Keratinocyte (primary cell): Measurements from ENCODE around the gene GTF2IRD1. TPM values are rescaled to one million over a fixed set of nuclear protein-coding genes. Genes with fewer than 3 reads are reported as not detected.

Experiments
- DNase-seq: peaks from one replicate; pipeline ENCODE4 v3.0.0-alpha.2; 2011; ENCODE audit warnings: low read depth, missing footprints, low spot score
- FAIRE-seq: peaks from 2 replicates; lab custom pipeline; 2011; peaks lifted over from hg19 to GRCh38; lab: Jason Lieb, UNC
- H2AFZ ChIP-seq: 2 replicates; pipeline ENCODE4 v1.6.0; 2012; ENCODE audit warnings: low read length, control low read depth, inconsistent platforms; ENCODE audit not compliant: control insufficient read depth
- H3K27ac ChIP-seq: 2 replicates; pipeline ENCODE4 v1.5.1; 2011; ENCODE audit warnings: low read length; ENCODE audit not compliant: control insufficient read depth, insufficient read depth
- H3K27me3 ChIP-seq: 3 replicates; pipeline ENCODE4 v1.6.0; 2011; ENCODE audit warnings: low read length; ENCODE audit not compliant: control insufficient read depth, insufficient read depth; ENCODE audit errors: extremely low read depth
- H3K36me3 ChIP-seq, 2 experiments: 2 replicates in 1 of 2; 3 replicates in 1 of 2; pipeline ENCODE4 v1.5.1; 2011; ENCODE audit warnings: low read length in 2 of 2, mild to moderate bottlenecking in 1 of 2; ENCODE audit not compliant: control insufficient read depth in 2 of 2, insufficient read depth in 2 of 2; ENCODE audit errors: extremely low read depth in 1 of 2
- H3K4me1 ChIP-seq: 3 replicates; pipeline ENCODE4 v1.5.1; 2011; ENCODE audit warnings: low read length; ENCODE audit not compliant: control insufficient read depth, insufficient read depth; ENCODE audit errors: extremely low read depth
- H3K4me2 ChIP-seq: 3 replicates; pipeline ENCODE4 v1.6.0; 2011; ENCODE audit warnings: low read depth, low read length; ENCODE audit not compliant: control insufficient read depth, insufficient read depth; ENCODE audit errors: extremely low read depth
- H3K4me3 ChIP-seq, 3 experiments: fragments of 200-600 bp in 1 of 3; sonication (generic) in 1 of 3; 2 replicates in 2 of 3; 3 replicates in 1 of 3; pipeline ENCODE4 v1.5.1; 2011 to 2016; ENCODE audit warnings: low read length in 3 of 3, mild to moderate bottlenecking in 3 of 3, control low read depth in 2 of 3, inconsistent platforms in 1 of 3, low read depth in 1 of 3, mixed read lengths in 1 of 3, mixed run types in 1 of 3, moderate library complexity in 1 of 3; ENCODE audit not compliant: control insufficient read depth in 2 of 3, insufficient read depth in 2 of 3; ENCODE audit errors: extremely low read depth in 1 of 3
- H3K79me2 ChIP-seq: 2 replicates; pipeline ENCODE4 v1.6.0; 2012; ENCODE audit warnings: low read length; ENCODE audit not compliant: control insufficient read depth, insufficient read depth
- H3K9ac ChIP-seq: 3 replicates; pipeline ENCODE4 v1.6.0; 2011; ENCODE audit warnings: low read length; ENCODE audit not compliant: control insufficient read depth, insufficient read depth; ENCODE audit errors: extremely low read depth
- H3K9me1 ChIP-seq: 3 replicates; pipeline ENCODE4 v1.6.0; 2011; ENCODE audit warnings: low read length; ENCODE audit not compliant: control insufficient read depth, insufficient read depth; ENCODE audit errors: extremely low read depth
- H3K9me3 ChIP-seq: 2 replicates; pipeline ENCODE4 v1.5.1; 2012; ENCODE audit warnings: low read depth, low read length; ENCODE audit not compliant: control insufficient read depth
- H4K20me1 ChIP-seq: 3 replicates; pipeline ENCODE4 v1.6.0; 2011; ENCODE audit warnings: low read length; ENCODE audit not compliant: control insufficient read depth, insufficient read depth; ENCODE audit errors: extremely low read depth
- EZH2 ChIP-seq: IDR thresholded peaks from one replicate; pipeline ENCODE4 v1.6.1; 2012; ENCODE audit warnings: inconsistent platforms, mild to moderate bottlenecking, low read length, moderate library complexity
- dilution Hi-C: fragments of 300-500 bp; cut with MboI; formaldehyde crosslinking; loops from one replicate; pipeline ENCODE4 v1.7.0; 2020; ENCODE audit warnings: low sequenced_read_pairs; ENCODE audit not compliant: extremely low pct_ligation_motif_present
- polyA plus RNA-seq, 5 experiments: library from polyadenylated mRNA; depleted of rRNA in 3 of 5; stranded (reverse) in 3 of 5; stranded (forward) in 1 of 5; unstranded in 1 of 5; fragments of >200 nt; gene quantifications; 1 replicate in 1 of 5; 2 replicates in 3 of 5; 3 replicates in 1 of 5; pipeline versions ENCODE4 v1.2.1 to v1.2.3, GENCODE V29; 2011 to 2012; ENCODE audit warnings: missing spikeins in 2 of 5, low read depth in 1 of 5, low replicate concordance in 1 of 5
- TF ChIP-seq, protein P1 (sequence below), 3 experiments: IDR thresholded peaks in 1 of 3; conservative IDR thresholded peaks in 1 of 3; optimal IDR thresholded peaks in 1 of 3; 2 replicates in 2 of 3; 3 replicates in 1 of 3; pipeline versions ENCODE3 to v1.5.1; 2011; ENCODE audit warnings: low read length in 3 of 3, mild to moderate bottlenecking in 3 of 3, moderate library complexity in 2 of 3, control low read depth in 1 of 3, inconsistent platforms in 1 of 3; ENCODE audit not compliant: insufficient read depth in 2 of 3; ENCODE audit errors: extremely low read depth in 1 of 3

The GTF2IRD1 gene
- polyA plus RNA-seq, 1 donor (not counting 4 experiments of a cell fraction or from before 2014, with no cell fraction given): 19.4 TPM

DNA sequence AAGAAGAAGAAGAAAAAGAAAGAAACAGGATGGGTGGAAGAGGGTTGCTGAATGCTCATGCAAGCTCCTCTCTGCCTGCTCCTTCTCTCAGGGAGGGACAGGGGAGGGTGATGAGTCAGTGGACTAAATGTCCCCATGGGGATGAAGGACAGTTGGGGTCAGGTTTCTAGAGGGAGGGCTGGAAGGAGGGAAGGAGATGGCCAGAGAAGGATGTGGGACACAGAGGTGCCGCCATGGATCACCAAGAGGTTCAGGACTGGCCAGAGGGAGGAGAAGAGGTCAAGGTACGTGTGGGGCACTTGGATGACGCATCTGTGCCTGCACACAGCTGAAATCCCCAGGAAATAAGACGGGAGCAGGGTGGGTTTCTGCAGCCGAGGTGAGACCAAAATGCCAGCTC is 115.0 kb downstream of the GTF2IRD1 start:
- dilution Hi-C loops: no loop called here
- no peaks in the 10 kb centered on the region for H4K20me1 ChIP-seq
- no peak overlapping the region for H3K9ac ChIP-seq
- no peak overlapping the region for H2AFZ ChIP-seq
- peaks cover 0 to 7% of the 10 kb centered on the region in 2 experiments for H3K36me3 ChIP-seq
- no peaks in the 10 kb centered on the region for H3K9me3 ChIP-seq
- no peak for TF ChIP-seq EZH2
- TF ChIP-seq, protein P1, sequence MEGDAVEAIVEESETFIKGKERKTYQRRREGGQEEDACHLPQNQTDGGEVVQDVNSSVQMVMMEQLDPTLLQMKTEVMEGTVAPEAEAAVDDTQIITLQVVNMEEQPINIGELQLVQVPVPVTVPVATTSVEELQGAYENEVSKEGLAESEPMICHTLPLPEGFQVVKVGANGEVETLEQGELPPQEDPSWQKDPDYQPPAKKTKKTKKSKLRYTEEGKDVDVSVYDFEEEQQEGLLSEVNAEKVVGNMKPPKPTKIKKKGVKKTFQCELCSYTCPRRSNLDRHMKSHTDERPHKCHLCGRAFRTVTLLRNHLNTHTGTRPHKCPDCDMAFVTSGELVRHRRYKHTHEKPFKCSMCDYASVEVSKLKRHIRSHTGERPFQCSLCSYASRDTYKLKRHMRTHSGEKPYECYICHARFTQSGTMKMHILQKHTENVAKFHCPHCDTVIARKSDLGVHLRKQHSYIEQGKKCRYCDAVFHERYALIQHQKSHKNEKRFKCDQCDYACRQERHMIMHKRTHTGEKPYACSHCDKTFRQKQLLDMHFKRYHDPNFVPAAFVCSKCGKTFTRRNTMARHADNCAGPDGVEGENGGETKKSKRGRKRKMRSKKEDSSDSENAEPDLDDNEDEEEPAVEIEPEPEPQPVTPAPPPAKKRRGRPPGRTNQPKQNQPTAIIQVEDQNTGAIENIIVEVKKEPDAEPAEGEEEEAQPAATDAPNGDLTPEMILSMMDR (optimal IDR thresholded peaks at IDR 0.05 in 1 of 3, IDR thresholded peaks at IDR 0.05 in 1 of 3, conservative IDR thresholded peaks at IDR 0.05 in 1 of 3; ENCODE audit: extremely low read depth in 1 of 3, insufficient read depth in 2 of 3, low read length in 3 of 3): no peak
- H3K4me2 ChIP-seq: no peak overlapping the region
- no peaks in the 10 kb centered on the region for H3K79me2 ChIP-seq
- DNase-seq (no peak), FAIRE-seq (no peak)
- H3K4me1 ChIP-seq: peaks cover 4% of the 10 kb centered on the region
- H3K27me3 ChIP-seq: no peaks in the 10 kb centered on the region
- H3K27ac ChIP-seq: no peak overlapping the region
- H3K4me3 ChIP-seq: no peak overlapping the region
- H3K9me1 ChIP-seq: no peaks in the 10 kb centered on the region

- dilution Hi-C loops: no loop called here
- Histone ChIP-seq H3K36me3 (peaks cover 0 to 6% of the 10 kb centered on the region in 2 experiments), H3K9me1 (no peaks in the 10 kb centered on the region), H3K4me2 (no peak overlapping the region), H3K79me2 (no peaks in the 10 kb centered on the region), H3K9me3 (no peaks in the 10 kb centered on the region), H3K4me3 (no peak overlapping the region), H3K27me3 (no peaks in the 10 kb centered on the region), H3K4me1 (peaks cover 4% of the 10 kb centered on the region), H3K9ac (no peak overlapping the region), H3K27ac (no peak overlapping the region), H4K20me1 (no peaks in the 10 kb centered on the region), H2AFZ (no peak overlapping the region)
- no peak for TF ChIP-seq EZH2
- TF ChIP-seq, protein P1 (optimal IDR thresholded peaks at IDR 0.05 in 1 of 3, IDR thresholded peaks at IDR 0.05 in 1 of 3, conservative IDR thresholded peaks at IDR 0.05 in 1 of 3; ENCODE audit: extremely low read depth in 1 of 3, insufficient read depth in 2 of 3, low read length in 3 of 3): no peak
- DNase-seq (no peak), FAIRE-seq (no peak)
Observed at GRCh38 chr7:74569501-74570075, 115.9 kb downstream of the GTF2IRD1 start.
